Activated CD4-positive, alpha-beta memory T cell treated with anti-CD3 and anti-CD28 coated beads, Interleukin-2, amount 10 ng/mL, durations not matched to agents 7 days and 5 days (primary cell): Measurements from ENCODE around the gene S100A1. TPM values are rescaled to one million over a fixed set of nuclear protein-coding genes. Genes with fewer than 3 reads are reported as not detected.

ENCODE experiments used
- CTCF ChIA-PET: fragments of 350-600 bp; sonication (Branson Sonifier 250); formaldehyde crosslinking; loops from one replicate; lab custom pipeline; 2021; ENCODE audit warnings: antibody characterized with exemption, inconsistent platforms; lab: Charles Lee
- POLR2A ChIA-PET: fragments of 350-600 bp; sonication (Branson Sonifier 250); formaldehyde crosslinking; loops from one replicate; lab custom pipeline; 2021; ENCODE audit warnings: antibody characterized with exemption; lab: Charles Lee
- DNase-seq: peaks from one replicate; pipeline ENCODE4 v3.0.0-alpha.2; 2020
- H3K27ac Mint-ChIP-seq: one replicate; pipeline ENCODE4 v1.8.0; 2021; ENCODE audit warnings: mild to moderate bottlenecking, mixed read lengths
- H3K27me3 Mint-ChIP-seq: one replicate; pipeline ENCODE4 v1.8.0; 2021; ENCODE audit warnings: mixed read lengths
- H3K36me3 Mint-ChIP-seq: one replicate; pipeline ENCODE4 v1.8.0; 2021; ENCODE audit warnings: low read depth, mixed read lengths
- H3K4me1 Mint-ChIP-seq: one replicate; pipeline ENCODE4 v1.8.0; 2021; ENCODE audit warnings: mixed read lengths
- H3K4me3 Mint-ChIP-seq: one replicate; pipeline ENCODE4 v1.8.0; 2021; ENCODE audit warnings: mild to moderate bottlenecking, mixed read lengths
- H3K9me3 Mint-ChIP-seq: one replicate; pipeline ENCODE4 v1.8.0; 2021; ENCODE audit warnings: mixed read lengths
- total RNA-seq, 2 experiments: library from RNA; stranded (reverse); gene quantifications; one replicate each; pipeline ENCODE4 v1.2.3, GENCODE V29; 2021

S100A1 gene
- total RNA-seq, 2 experiments from 2014 or later, result not detected

GRCh38 chr1:153624965-153625611 lies 3.1 kb upstream of the S100A1 start:
- CTCF ChIA-PET, result interaction anchor here (3.3 kb wide), 1 partner anchor 7 kb away, joined by 21 read pairs; no protein-coding TSS in a partner anchor
- no peaks in the 10 kb centered on the region for H3K36me3 Mint-ChIP-seq
- H3K4me3 Mint-ChIP-seq, result no peak overlapping the region
- POLR2A ChIA-PET, result no interaction called here
- no peaks in the 10 kb centered on the region for H3K27me3 Mint-ChIP-seq
- no peaks in the 10 kb centered on the region for H3K9me3 Mint-ChIP-seq
- DNase-seq, result no peak
- H3K27ac Mint-ChIP-seq, result no peak overlapping the region
- no peaks in the 10 kb centered on the region for H3K4me1 Mint-ChIP-seq

- no peak overlapping the region for H3K4me3 Mint-ChIP-seq
- no peak for DNase-seq
- H3K4me1 Mint-ChIP-seq, result peaks cover 4% of the 10 kb centered on the region
- POLR2A ChIA-PET, result no interaction called here
- no peaks in the 10 kb centered on the region for H3K36me3 Mint-ChIP-seq
- CTCF ChIA-PET, result interaction anchor here (0.9 to 3.3 kb wide), 8 partner anchors 8 to 116 kb away, joined by 3 to 21 read pairs (median 3); partner anchors contain the start of gene S100A14
- H3K27me3 Mint-ChIP-seq, result no peaks in the 10 kb centered on the region
- H3K27ac Mint-ChIP-seq, result no peak overlapping the region
- no peaks in the 10 kb centered on the region for H3K9me3 Mint-ChIP-seq
These were observed 1.7 kb upstream of the S100A1 start for GRCh38 chr1:153626477-153626903.

- H3K27me3 Mint-ChIP-seq, result no peaks in the 10 kb centered on the region
- DNase-seq, result no peak
- CTCF ChIA-PET, result interaction anchor here (0.7 to 3.3 kb wide), 11 partner anchors 9 to 117 kb away, joined by 3 to 21 read pairs (median 3); partner anchors contain the start of gene S100A14
- H3K27ac Mint-ChIP-seq, result no peak within 1 kb of the TSS
- H3K4me1 Mint-ChIP-seq, result peaks cover 8% of the 10 kb centered on the region
- no peaks in the 10 kb centered on the region for H3K9me3 Mint-ChIP-seq
- no peak within 1 kb of the TSS for H3K4me3 Mint-ChIP-seq
- POLR2A ChIA-PET, result interaction anchor here (1.3 kb wide), 1 partner anchor 92 kb away, joined by 6 read pairs; the partner anchor contains the start of gene S100A6
- no peaks in the 10 kb centered on the region for H3K36me3 Mint-ChIP-seq
These were observed 1.1 kb upstream of the S100A1 start, which contains the start of gene S100A13 for GRCh38 chr1:153626904-153627714. TSS of gene S100A13 (minus strand) at chr1:153627505. CDS start at chr1:153626472, 1,033 bp downstream.

- Mint-ChIP-seq H3K4me3 (no peak overlapping the region), H3K4me1 (peaks cover 23% of the 10 kb centered on the region), H3K27ac (no peak overlapping the region), H3K27me3 (no peaks in the 10 kb centered on the region), H3K36me3 (peaks cover 3% of the 10 kb centered on the region), H3K9me3 (no peaks in the 10 kb centered on the region)
- ChIA-PET POLR2A (interaction anchor here (0.7 kb wide), 1 partner anchor 21 kb away, joined by 3 read pairs; no protein-coding TSS in a partner anchor), CTCF (interaction anchor here (1.1 to 3.3 kb wide), 3 partner anchors 9 to 117 kb away, joined by 4 to 21 read pairs (median 5); no protein-coding TSS in a partner anchor)
- no peak for DNase-seq
These were observed 556 bp downstream of the S100A1 start for GRCh38 chr1:153628638-153629342.

- Mint-ChIP-seq H3K4me3 (no peak overlapping the region), H3K27me3 (no peaks in the 10 kb centered on the region), H3K9me3 (no peaks in the 10 kb centered on the region), H3K27ac (no peak overlapping the region), H3K4me1 (peaks cover 24% of the 10 kb centered on the region), H3K36me3 (peaks cover 7% of the 10 kb centered on the region)
- CTCF ChIA-PET, result interaction anchor here (1.1 kb wide), 1 partner anchor 118 kb away, joined by 4 read pairs; no protein-coding TSS in a partner anchor
- POLR2A ChIA-PET, result interaction anchor here (0.7 kb wide), 1 partner anchor 20 kb away, joined by 3 read pairs; no protein-coding TSS in a partner anchor
- DNase-seq, result no peak
These were observed 1.1 kb downstream of the S100A1 start for GRCh38 chr1:153629343-153629665.

- Mint-ChIP-seq H3K4me3 (no peak overlapping the region), H3K27ac (no peak overlapping the region), H3K4me1 (peaks cover 27% of the 10 kb centered on the region), H3K36me3 (peaks cover 11% of the 10 kb centered on the region), H3K9me3 (no peaks in the 10 kb centered on the region), H3K27me3 (no peaks in the 10 kb centered on the region)
- DNase-seq, result no peak
- ChIA-PET POLR2A (interaction anchor here (2.0 kb wide), 1 partner anchor 30 kb away, joined by 4 read pairs; no protein-coding TSS in a partner anchor), CTCF (interaction anchor here (1.4 kb wide), 1 partner anchor 119 kb away, joined by 7 read pairs; no protein-coding TSS in a partner anchor)
These were observed 1.7 kb downstream of the S100A1 start for GRCh38 chr1:153629971-153630370.

GRCh38 chr1:153630384-153630783 lies 2.1 kb downstream of the S100A1 start:
- ChIA-PET CTCF (interaction anchor here (1.4 to 1.6 kb wide), 2 partner anchors 12 to 119 kb away, joined by 6 to 7 read pairs; no protein-coding TSS in a partner anchor), POLR2A (interaction anchor here (2.0 kb wide), 1 partner anchor 29 kb away, joined by 4 read pairs; no protein-coding TSS in a partner anchor)
- H3K4me1 Mint-ChIP-seq, result peaks cover 28% of the 10 kb centered on the region
- no peaks in the 10 kb centered on the region for H3K9me3 Mint-ChIP-seq
- H3K27ac Mint-ChIP-seq, result no peak overlapping the region
- peaks cover 14% of the 10 kb centered on the region for H3K36me3 Mint-ChIP-seq
- no peaks in the 10 kb centered on the region for H3K27me3 Mint-ChIP-seq
- DNase-seq, result no peak
- H3K4me3 Mint-ChIP-seq, result no peak overlapping the region

- ChIA-PET POLR2A (interaction anchor here (0.9 to 2.0 kb wide), 2 partner anchors 28 to 40 kb away, joined by 3 to 4 read pairs; no protein-coding TSS in a partner anchor), CTCF (interaction anchor here (0.9 to 1.6 kb wide), 3 partner anchors 11 to 120 kb away, joined by 3 to 7 read pairs (median 6); no protein-coding TSS in a partner anchor)
- Mint-ChIP-seq H3K4me3 (no peak overlapping the region), H3K27me3 (no peaks in the 10 kb centered on the region), H3K9me3 (no peaks in the 10 kb centered on the region), H3K4me1 (peaks cover 35% of the 10 kb centered on the region), H3K36me3 (peaks cover 22% of the 10 kb centered on the region), H3K27ac (no peak overlapping the region)
- DNase-seq, result no peak
These were observed 3.1 kb downstream of the S100A1 start for GRCh38 chr1:153631047-153632022.

GRCh38 chr1:153633161-153633753 lies 5.0 kb downstream of the S100A1 start:
- Mint-ChIP-seq H3K9me3 (no peaks in the 10 kb centered on the region), H3K36me3 (peaks cover 38% of the 10 kb centered on the region), H3K4me3 (peak overlapping the region; percentile 97), H3K27ac (peak overlapping the region; percentile 100), H3K27me3 (no peaks in the 10 kb centered on the region), H3K4me1 (peaks cover 48% of the 10 kb centered on the region)
- no peak for DNase-seq
- POLR2A ChIA-PET, result interaction anchor here (0.5 to 3.1 kb wide), 37 partner anchors 11 to 586 kb away, joined by 3 to 99 read pairs (median 7); partner anchors contain the start of genes GATAD2B, ILF2, INTS3 and JTB
- CTCF ChIA-PET, result interaction anchor here (1.1 to 3.6 kb wide), 15 partner anchors 10 to 122 kb away, joined by 3 to 27 read pairs (median 7); partner anchors contain the start of genes S100A4, S100A5, S100A6 and SNAPIN

- Mint-ChIP-seq H3K4me3 (peak within 1 kb of the TSS; percentile 97), H3K9me3 (no peaks in the 10 kb centered on the region), H3K4me1 (peaks cover 48% of the 10 kb centered on the region), H3K27me3 (no peaks in the 10 kb centered on the region), H3K27ac (peak within 1 kb of the TSS; percentile 100), H3K36me3 (peaks cover 44% of the 10 kb centered on the region)
- POLR2A ChIA-PET, result interaction anchor here (0.5 to 3.1 kb wide), 46 partner anchors 10 to 991 kb away, joined by 3 to 99 read pairs (median 5); partner anchors contain the start of genes GATAD2B, ILF2, INTS3 and JTB
- peak; percentile 98 for DNase-seq
- CTCF ChIA-PET, result interaction anchor here (1.0 to 3.6 kb wide), 17 partner anchors 9 to 329 kb away, joined by 3 to 27 read pairs (median 7); partner anchors contain the start of genes S100A4, S100A5, S100A6 and SLC39A1
These were observed 5.8 kb downstream of the S100A1 start, which contains the start of gene CHTOP for GRCh38 chr1:153633754-153634665. TSS of gene CHTOP (plus strand) at chr1:153634066. CDS start at chr1:153636589, 2,523 bp downstream.
